Cerebellar cortex (tissue), 1 donor: ENCODE measurements around the gene ASB13.
"Not testable (repeated sequence)": the region's sequence is repeated elsewhere in the genome, so short reads cannot be mapped to it uniquely, and the experiment has no call there.

Experiments
- DNase-seq: peaks from one replicate; pipeline ENCODE4 v3.0.0-alpha.2; 2015; ENCODE audit warnings: low spot score

Gene ASB13

GRCh38 chr10:5604961-5605360 is 61.4 kb downstream of the ASB13 start:
- DNase-seq: no peak

GRCh38 chr10:5604236-5604925 is 62.0 kb downstream of the ASB13 start:
- DNase-seq: no peak

- DNase-seq: no peak
These were observed 62.6 kb downstream of the ASB13 start for GRCh38 chr10:5603848-5604170.

DNA sequence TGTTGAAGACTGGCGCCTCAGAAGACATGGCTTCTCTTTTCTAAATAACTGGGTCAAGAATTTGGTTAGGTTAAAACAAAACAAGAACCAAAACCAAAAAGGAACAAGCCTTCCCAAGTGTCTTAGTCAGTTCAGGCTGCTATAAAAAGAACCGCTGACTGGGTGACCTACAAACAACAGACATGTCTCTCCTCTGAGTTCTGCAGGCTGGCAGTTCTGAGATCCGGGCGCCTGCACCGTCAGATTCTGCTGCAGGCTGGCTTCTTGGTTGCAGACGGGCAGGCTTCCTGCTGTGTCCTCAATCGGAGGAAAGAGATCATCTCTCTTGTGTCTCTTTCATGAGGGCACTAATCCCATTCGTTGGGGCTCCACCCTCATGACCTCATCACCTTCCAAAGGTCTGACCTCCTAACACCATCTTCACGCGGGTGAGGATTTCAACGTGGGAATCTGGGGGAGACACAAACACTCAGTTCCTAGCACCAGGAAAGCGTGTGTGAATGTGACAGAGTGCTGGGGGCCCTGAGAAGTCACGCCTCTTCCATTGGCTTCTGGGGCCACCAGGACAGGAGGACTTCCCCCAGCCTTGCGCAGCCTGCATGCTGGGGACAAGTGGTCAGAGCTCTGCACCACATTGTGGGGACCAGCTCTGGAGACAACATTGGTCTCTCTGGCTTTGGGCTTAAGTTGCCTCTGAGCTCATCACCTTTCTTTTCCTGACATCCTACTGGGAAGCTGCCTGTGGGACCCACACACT is 63.1 kb downstream of the ASB13 start:
- no peak for DNase-seq

DNA sequence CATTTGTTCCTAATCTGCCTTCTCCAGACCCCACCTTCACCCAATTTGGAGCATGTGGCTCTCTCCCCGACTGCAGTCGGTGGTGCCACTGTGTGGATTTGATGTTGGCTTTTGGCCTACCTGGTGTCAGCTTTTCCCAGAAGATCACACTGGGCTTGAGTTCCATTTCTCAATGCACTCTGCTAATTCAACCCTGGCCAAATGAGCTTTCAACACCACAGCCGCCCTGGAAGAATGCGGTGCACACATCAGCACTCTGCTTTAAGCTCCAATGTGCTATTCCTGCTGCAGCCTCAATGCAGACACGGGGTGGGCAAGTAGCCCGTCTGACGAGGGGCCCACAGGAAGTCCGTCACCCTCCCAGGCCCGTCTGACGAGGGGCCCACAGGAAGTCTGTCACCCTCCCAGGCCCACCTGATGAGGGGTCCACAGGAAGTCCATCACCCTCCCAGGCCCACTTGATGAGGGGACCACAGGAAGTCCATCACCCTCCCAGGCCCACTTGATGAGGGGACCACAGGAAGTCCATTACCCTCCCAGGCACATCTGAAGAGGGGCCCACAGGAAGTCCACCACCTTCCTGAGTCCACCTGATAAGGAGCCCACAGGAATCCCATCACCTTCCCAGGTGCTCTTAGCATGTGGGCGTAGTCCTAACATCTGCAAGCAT is 64.4 kb downstream of the ASB13 start:
- DNase-seq: no peak

GRCh38 chr10:5600908-5601307 is 65.5 kb downstream of the ASB13 start:
- no peak for DNase-seq

GRCh38 chr10:5599613-5600520 is 66.5 kb downstream of the ASB13 start:
- DNase-seq: no peak

DNA sequence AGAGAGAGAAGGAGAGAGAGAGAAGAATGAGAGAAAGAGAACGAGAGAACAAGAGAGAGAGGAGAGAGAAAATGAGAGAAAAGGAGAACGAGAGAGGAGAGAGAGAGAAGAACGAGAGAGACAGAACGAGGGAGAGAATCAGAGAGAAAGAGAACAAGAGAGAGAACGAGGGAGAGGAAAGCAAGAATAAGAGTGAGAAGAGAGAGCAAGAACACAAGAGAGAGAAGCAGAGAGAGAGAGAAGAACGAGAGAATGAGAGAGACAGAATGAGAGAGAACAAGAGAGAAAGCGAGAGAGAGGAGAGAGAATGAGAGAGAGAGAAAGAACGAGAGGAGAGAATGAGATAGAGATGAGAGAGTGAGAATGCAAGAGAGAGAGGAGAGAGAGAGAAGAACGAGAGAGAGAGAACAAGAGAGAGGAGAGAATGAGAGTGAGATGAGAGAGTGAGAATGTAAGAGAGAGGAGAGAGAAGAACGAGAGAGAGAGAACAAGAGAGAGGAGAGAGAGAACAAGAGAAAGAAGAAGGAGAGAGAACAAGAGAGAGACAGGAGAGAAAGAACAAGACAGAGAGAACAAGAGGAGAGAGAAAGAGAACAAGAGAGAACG is 68.2 kb downstream of the ASB13 start:
- DNase-seq: no peak

DNA sequence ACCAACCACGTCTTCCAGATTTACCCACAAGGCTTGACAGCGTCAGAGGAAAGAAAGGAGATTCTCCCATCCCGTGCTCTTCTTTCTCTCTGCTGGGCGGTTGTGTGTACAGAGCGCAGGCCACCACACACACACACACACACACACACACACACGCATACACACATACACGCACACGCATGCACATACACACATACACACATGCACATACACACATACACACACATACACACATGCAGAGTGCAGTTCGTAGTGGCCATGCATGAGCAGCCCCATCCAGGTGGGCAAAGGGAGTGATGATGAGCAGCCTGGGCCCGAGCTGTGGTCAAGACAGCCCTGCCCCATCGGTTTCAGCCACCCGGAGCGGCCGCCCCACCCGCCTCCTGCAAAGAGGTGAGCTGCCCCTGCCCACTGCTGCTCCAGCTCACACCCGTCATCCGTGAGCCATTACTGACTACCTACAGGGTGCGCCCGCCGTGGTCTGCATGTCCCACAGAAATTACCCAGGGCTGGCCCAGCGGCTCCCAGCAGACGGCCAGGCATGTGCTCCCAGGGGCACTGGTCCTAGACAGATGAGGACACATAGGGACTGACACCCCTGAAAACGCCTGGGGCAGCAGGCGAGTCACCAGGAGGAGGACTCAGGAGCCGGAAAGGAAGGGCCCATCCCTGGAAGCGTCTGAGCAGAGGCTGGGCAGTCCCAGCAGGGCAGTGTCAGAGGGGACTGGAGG is 69.6 kb downstream of the ASB13 start:
- no peak for DNase-seq

DNA sequence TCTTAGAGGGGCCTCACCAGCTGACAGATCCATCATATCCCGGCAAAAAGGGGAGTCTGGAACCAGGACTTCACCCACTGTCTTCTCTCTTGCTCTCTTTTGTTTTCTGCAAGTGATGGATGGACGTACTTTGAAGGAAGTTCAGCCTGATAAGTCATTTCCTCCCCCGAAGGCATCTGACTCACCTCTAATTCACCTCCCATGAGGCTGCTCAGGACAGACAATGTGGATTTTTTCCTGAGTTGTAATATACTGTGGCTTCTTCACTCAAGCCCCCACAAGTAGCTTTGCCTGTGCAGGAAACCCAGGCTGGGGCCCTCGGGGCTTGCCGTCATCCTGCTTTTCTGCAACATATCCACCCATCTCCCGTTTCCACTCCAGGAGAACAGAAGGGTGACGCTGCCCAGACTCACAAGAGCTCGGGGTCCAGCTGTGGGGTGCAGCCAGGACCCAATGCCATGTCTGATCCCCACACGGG is 70.4 kb downstream of the ASB13 start:
- DNase-seq: no peak

DNA sequence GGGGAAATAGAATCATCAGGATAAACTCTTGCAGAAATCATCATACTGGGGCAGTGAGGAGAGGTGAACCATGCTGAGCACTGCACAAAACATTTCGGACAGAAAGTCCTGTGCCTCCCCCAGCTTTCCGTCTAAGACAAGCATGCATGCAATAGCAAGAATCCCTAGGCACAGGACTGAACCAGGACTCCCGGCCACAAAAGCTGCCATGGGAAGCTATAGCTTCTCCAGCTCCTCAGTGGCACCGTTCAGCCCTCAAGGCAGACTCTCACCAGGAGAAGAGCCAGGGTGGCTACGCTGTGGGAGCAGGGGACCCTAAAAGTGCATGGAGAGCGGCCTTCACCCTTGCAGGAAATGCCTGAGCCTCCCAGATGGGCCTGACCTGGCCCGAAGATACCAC is 70.8 kb downstream of the ASB13 start:
- DNase-seq: no peak

- no peak for DNase-seq
These were observed 71.3 kb downstream of the ASB13 start for GRCh38 chr10:5595095-5595494.

GRCh38 chr10:5594271-5595049 is 71.9 kb downstream of the ASB13 start:
- DNase-seq: no peak

- DNase-seq: not testable (repeated sequence)
These were observed 73.0 kb downstream of the ASB13 start for GRCh38 chr10:5593347-5593746.

DNA sequence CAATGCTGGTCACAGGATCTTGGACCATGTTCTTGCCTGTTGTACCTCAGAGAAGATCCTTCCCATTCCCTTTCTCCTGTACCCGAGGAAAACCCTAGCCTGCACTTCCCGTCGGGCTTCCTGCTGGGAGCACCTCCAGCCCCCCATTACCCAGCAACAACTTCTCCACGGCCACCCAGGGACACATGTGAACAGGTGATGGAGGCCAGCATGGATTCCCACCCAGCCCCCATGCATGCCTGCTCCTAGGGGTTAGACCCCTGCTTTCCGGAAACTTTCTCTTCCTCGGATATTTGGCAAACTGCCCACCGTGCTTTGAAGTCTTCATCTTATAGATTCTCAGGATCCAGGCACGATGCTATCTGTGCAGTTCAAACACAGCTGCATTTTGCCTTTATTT is 74.3 kb downstream of the ASB13 start:
- DNase-seq: no peak

DNA sequence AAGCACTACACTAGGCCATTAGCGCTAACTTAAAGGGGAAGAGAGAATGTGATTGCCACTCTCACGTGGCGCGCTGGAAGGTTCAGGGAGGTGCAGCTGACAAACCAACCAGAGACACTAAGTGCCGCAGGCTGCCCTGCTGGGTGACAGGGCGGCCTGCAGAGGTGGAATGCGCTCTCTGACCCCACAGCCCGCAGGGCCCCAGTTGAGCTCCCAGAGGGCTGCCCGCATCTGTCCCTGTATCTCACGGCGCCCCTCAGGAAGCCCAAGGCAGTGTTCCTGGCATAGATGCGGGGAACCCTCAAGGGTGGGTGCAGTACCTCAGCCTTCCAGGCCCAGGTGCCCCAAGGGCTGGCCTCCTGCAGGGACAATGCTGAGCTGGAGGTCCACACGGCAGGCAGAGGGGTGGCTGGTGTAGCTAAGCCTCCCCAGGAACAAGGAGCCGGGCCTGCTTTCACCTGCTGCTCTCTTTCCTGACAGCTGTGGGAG is 75.0 kb downstream of the ASB13 start:
- no peak for DNase-seq

DNA sequence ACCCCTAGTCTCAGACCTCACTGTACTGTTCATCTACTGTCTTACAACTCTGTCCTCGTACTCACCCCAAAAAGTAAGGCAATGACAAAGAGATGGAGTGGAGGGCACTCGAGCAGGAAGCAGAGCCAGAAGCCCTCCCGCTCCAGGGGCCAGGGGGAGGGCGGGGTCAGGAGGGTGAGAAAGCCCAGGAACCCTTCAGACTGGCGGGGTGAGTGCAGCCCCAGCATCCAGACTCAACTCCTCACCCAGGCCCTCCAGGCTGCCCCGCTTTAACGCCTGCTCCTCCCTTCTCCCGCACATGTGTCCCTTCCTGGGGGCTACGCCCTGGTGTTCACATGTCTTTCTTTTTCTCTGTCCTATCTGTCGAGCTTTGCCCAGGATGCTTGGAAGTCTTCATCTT is 75.6 kb downstream of the ASB13 start:
- DNase-seq: no peak

- no peak for DNase-seq
These were observed 76.5 kb downstream of the ASB13 start for GRCh38 chr10:5589661-5590511.
